Non-pigmented ciliary epithelial cell (primary cell): ENCODE results near the gene REG4.
A peak's percentile ranks its signal among the peaks of the same experiment; 100 is the strongest.
"Not testable (repeated sequence)": the region's sequence is repeated elsewhere in the genome, so short reads cannot be mapped to it uniquely, and the experiment has no call there.

Experiments
- DNase-seq: peaks from one replicate; pipeline ENCODE4 v3.0.0-alpha.2; 2010; ENCODE audit warnings: low read depth

The REG4 gene

GRCh38 chr1:119811387-119811786, at the start of gene REG4:
Gene REG4, minus strand, starts transcription at chr1:119811460. Its CDS starts 2,691 bp downstream, at chr1:119808769.
- DNase-seq: no peak

- DNase-seq: no peak
Observed at GRCh38 chr1:119859647-119860046, 48.4 kb upstream of the REG4 start.

DNA sequence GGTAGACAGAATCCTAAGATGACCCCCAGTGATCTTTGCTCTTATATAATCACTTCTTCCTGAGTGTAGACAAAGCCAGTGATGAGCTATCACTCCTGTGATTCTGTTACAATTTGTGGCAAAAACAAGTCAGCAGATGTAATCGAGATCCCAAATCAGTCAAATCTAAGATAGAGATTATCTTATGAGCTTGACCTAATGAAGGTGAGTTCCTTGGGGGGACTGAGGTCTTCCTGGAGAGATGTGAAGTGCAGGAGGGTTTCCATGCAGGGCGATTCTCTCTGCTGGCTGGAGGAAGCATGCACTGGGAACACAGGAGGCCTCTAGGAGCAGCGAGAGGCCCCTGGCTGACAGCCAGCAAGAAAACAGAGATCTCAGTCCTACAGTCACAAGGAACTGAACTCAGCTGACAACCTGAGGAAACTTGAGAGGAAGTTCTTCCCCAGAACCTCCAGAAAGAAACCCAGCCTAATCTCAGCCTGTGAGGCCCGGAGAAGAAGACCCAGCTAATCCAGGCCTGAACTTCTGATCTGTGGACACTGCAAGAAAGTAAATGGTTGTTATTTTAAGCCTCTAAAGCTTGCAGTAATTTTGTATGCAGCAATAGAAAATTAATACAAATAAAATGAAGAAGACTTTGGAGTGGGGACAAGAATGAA, 47.4 kb upstream of the REG4 start:
- not testable (repeated sequence) for DNase-seq

DNA sequence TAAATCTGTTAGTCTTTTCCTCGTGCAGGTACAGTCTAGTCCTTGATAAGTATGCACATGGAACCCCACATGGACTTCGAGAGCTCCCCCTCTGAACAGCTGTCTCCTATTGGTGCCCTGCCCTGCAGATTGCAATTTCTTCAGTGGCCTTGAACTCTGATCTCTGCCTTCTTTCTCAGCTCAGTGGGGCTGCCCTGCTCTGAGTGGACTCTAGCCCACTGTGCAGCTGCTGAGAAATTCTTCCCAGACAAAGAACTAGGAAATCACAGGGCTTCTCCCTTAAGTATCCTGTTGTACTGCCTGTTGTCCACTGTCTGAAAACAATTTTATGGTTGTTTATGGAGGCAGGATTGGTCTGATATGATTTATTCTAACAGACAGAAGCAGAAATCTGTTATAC, 46.9 kb upstream of the REG4 start:
- DNase-seq: no peak

DNA sequence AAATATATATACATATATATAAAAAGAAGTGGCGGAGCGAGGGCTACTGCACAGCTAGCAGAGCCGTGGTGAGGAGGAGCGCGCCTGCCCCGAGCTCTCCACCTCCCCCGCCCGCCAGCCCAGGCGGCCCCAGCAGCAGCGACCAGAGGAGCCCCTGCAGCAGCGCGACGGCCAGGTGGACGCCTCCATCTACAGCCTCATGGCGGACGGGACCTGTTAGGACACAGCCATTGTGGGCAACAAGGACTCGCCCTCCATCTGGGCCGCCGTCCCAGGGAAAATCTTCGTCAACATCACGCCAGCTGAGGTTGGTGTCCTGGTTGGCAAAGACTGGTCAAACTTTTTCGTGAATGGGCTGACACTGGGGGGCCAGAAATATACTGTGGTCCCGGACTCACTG, 41.9 kb upstream of the REG4 start:
- no peak for DNase-seq

- not testable (repeated sequence) for DNase-seq
Observed at GRCh38 chr1:119844206-119844605, 32.9 kb upstream of the REG4 start.

DNA sequence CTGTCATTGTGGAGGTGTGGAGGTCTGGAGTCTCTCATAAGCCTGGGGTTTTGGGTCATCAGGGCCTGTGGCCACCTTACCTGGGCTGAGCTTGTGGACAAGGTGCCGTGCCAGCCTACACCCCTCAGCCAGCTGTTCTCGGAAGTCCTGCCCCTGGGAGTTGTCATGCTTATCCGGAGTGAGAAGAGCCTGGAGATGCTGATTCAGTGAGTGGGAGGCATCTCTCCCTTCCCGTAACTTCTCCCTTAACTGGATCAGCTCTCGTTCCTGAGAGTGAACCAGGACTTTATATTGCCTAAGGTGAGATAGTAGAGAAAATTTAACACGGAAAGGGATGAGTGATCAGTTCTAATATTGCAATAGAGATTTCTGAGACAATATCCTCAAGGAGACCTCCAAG, 30.0 kb upstream of the REG4 start:
- DNase-seq: no peak

- DNase-seq: no peak
Observed at GRCh38 chr1:119840745-119841144, 29.5 kb upstream of the REG4 start.

DNA sequence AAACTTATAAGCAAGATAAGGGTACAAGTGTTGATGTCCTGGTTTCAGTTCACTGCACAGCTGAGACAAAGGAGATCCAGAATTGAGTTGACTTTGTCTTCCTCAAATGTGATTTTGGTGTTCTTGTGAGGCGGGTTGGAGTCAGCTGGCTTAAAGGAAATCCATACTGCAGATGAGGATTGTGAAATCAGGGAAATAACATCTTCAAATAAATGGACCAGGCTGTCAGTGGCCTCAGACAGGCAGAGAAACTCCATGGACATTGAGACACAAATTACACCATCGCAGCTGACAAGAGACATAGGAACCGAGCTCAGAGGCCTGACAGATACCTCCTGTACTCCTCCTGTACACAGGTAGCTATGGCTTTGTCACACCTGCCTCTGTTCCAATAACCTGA, 27.0 kb upstream of the REG4 start:
- DNase-seq: no peak

DNA sequence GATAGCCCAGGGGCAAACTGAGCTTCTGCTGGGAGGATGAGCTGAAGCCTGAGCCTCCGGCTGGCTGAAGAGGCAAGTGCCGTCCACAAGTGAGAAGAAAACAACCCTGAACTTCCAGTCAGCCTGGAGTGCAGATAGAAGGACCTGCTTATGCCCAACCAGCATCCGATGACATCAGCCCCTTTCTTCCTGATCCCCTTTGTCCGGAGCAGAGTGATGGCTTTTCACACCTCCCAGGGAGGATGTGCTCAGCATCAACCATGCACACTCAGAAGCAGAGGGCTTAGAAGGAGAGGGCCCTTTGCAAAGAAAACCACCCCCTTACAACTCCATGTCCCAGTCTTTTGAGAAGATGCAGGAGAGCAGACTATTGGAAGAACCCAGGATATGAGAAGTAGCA, 23.7 kb upstream of the REG4 start:
- no peak for DNase-seq

DNA sequence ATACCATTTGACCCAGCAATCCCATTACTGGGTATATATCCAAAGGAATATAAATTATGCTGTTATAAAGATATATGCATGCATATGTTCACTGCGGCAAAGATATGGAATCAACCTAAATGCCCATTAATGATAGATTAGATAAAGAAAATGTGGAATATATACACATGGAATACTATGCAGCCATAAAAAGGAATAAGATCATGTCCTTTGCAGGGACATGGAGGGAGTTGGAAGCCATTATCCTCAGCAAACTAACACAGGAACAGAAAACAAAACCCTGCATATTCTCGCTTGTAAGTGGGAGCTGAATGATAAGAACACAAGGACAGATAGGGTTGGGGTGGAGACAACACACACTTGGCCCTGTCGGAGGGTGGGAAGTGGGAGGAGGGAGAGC, 19.8 kb upstream of the REG4 start:
- DNase-seq: no peak

DNA sequence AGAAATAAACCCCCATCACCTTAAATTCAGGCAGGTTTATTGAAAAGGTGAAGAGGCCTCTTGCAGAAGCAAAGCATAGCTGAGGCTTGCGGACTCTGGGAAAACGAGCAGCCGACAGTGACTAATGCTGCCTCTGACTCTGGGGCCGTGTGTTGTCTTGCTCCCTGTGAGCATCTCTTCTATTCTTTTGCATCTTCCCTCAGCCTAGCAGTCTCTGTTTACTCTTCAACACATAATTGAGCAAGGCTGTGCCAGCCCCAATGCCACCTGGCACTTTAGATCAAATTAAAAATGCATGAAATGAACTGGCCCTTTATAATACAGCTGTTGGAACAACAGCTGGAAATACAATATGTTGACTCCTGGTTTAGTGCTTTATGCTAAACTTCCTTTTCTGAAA, 18.4 kb upstream of the REG4 start:
- no peak for DNase-seq

DNA sequence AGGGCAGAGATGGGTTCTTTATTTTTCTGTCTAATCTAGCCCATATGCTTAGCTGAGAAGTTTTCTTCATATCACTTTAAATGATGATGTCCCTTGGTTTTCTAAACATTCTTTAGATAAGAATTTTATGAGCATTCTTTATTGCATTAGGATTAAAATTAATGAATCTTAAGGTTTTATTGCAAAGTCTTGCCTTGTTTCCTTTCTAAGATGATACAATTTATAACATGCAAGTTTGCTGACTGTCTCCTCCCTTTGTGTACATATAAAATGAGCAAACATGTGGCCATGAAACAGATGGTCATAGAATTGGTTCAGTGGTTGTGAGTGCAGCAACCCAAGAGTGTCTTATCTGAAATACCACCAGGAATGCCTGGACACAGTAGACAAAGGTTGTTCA, 17.7 kb upstream of the REG4 start:
- not testable (repeated sequence) for DNase-seq

DNA sequence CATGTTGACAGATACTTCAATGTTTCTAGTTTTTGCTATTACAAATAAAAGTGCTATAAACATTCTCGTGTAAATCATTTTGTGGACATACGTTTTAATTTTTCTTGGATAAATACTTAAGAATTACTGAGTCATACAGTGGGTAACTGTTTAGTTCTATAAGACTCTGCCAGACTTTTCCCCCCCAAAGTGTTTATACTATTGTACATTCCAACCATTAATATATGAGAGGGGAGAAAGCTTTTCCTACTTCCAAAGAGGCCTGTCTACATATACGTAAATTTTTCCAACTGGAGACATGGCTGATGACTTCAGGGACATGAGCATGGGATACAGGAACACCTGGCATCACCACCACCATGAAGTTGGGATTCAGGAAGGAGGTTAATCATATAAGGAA, 17.0 kb upstream of the REG4 start:
- DNase-seq: no peak

GRCh38 chr1:119827010-119827409, 15.8 kb upstream of the REG4 start:
- no peak for DNase-seq

- no peak for DNase-seq
Observed at GRCh38 chr1:119822406-119822805, 11.1 kb upstream of the REG4 start.

GRCh38 chr1:119818181-119818580, 6.9 kb upstream of the REG4 start:
- no peak for DNase-seq

DNA sequence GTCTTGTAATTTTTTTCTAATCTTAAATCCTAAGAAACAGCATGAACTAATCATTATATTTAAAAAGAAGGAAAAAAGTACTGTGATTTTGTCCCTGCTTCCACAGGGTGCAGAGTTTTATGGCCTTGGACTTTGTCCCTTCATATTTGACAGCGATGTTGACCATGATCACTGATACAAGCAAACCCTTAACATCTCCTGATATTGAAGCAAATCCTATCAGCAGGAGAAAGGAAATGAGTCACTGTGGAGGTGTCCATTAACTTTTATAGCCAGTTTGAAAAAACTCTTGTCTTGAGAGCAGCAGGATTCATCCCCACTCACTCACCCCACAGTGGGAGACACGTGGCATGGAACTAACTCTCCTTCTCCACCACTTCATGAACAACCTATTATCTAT, 5.1 kb upstream of the REG4 start:
- DNase-seq: peak; percentile 6

GRCh38 chr1:119815928-119816327, 4.7 kb upstream of the REG4 start:
- no peak for DNase-seq

DNA sequence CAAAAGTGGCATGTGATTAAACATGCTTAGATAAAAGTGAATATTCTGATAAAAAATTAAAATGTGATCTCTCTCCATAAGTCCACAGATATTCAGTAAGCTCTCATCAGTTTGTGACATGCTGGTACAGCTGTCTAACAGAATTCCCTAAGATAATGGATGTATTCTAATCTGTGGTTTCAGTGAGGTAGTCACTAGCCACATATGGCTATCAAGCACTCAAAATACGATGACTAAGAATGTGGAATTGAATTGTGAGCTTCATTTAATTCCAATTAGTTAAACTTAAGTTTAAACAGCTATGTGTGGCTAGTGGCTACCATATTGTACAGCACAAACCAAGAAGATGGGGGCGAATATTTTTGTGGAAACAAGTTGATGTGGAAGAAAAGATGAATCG, 4.1 kb upstream of the REG4 start:
- peak; percentile 10 for DNase-seq

DNA sequence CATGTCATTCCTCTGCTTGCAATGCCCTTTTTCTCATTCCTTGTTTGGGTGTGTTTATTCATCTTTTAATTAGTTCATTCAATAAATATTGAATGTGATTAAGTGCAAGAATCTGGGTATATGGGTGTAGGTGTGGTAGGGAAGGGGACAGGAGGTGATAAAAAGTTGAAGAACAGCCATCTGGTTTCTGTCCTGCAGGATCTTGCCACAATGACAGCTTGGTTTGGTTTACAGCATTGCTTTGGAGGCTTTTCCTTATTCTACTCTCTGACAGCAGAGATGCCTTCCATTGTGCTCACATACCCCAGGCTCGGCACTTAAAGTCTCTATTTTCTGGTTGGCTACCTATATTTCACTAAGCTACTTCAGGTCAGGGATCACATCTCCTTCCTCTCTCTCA, 3.0 kb upstream of the REG4 start:
- DNase-seq: no peak

DNA sequence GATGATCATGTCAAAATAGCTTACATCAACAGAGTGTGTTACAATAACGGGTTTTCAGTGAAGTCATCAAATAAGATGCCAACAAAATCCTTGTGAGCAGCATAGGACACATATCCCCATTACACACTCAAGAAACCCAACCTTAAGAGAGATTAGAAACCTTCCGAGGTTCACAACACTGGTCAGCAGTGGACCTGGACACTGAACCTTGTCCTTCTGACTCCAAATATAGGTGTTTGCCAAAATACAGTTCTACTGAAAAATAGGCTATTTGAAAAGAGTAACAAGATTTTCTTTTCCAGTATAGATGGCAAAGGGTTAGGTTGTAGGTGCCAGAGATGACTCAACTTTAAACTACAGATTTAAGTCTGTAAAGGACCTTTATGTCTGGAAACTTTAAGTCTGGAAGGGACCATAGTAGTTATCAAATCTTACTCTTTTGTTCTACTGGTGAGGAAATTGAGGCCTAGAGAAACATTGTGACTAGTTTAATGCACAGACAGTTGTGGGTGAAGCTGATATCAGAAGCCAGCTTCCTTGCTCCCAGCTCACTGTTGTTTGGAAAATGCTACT, 811 bp upstream of the REG4 start:
- no peak for DNase-seq

DNA sequence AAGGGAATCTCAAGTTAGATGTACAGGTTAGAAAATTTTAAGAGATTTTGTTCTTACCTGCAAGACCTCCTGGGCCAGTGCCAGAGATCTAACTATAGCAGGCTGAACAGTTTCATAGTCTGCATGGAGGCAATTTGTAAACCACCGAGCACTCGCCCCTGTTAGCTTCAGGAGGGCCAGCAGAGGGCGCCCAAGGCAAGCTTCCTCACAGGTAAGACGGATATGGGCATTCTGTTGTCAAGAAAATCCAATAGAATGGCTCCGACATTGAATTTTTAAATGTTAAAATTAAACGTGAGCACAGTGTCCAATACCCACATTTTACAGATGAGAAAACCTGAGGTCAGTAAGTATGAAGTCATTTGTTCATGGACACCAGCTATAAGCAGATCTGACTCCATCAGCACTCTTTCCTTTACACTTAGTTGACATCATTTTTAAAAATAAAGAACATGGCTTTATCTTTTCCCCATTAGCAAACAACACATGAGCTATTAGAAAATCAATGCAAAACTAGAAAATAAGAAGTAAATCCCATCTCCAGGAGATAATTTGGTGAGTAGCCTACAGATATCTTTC, 2.2 kb downstream of the REG4 start:
- no peak for DNase-seq

GRCh38 chr1:119808491-119808890, 2.8 kb downstream of the REG4 start:
- DNase-seq: no peak
